Measurements from ENCODE around the gene KANSL1L.

DNA sequence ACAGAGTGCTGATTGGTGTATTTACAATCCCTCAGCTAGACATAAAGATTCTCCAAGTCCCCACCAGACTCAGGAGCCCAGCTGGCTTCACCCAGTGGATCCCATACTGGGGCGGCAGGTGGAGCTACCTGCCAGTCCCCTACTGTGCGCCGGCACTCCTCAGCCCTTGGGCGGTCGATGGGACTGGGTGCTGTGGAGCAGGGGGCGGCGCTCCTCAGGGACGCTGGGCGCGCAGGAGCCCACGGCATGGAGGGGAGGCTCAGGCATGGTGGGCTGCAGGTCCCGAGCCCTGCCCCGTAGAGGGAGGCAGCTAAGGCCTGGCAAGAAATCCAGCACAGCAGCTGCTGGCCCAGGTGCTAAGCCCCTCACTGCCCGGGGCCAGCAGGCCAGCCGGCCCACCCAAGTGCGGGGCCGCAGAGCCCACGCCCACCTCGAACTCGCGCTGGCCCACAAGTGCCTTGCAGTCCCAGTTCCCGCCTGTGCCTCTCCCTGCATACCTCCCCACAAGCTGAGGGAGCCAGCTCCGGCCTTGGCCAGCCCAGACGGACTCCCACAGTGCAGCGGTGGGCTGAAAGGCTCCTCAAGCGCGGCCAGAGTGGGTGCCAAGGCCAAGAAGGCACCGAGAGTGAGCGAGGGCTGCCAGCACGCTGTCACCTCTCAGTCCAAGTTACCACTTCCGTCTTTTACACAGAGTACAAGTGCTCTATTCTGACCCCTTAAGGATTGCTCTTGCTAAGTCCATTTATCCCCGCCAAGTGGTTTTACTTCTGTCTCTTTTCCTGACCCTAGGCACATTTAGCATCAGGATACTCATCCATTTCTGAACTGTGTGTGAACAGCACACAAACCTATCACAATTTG is 170.5 kb downstream of the KANSL1L start:
- no peak for TF ChIP-seq POLR2A (IDR thresholded peaks at IDR 0.05; ENCODE audit: low read depth)
- TF ChIP-seq, protein P1, sequence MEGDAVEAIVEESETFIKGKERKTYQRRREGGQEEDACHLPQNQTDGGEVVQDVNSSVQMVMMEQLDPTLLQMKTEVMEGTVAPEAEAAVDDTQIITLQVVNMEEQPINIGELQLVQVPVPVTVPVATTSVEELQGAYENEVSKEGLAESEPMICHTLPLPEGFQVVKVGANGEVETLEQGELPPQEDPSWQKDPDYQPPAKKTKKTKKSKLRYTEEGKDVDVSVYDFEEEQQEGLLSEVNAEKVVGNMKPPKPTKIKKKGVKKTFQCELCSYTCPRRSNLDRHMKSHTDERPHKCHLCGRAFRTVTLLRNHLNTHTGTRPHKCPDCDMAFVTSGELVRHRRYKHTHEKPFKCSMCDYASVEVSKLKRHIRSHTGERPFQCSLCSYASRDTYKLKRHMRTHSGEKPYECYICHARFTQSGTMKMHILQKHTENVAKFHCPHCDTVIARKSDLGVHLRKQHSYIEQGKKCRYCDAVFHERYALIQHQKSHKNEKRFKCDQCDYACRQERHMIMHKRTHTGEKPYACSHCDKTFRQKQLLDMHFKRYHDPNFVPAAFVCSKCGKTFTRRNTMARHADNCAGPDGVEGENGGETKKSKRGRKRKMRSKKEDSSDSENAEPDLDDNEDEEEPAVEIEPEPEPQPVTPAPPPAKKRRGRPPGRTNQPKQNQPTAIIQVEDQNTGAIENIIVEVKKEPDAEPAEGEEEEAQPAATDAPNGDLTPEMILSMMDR (IDR thresholded peaks at IDR 0.05) = no peak
- TF ChIP-seq POLR2AphosphoS5 (IDR thresholded peaks at IDR 0.05) = no peak
